ENCODE results near the gene SETD2. TPM values are rescaled to one million over a fixed set of nuclear protein-coding genes. Genes with fewer than 3 reads are reported as not detected.

The SETD2 gene
- total RNA-seq, 1 experiment from 2014 or later, result 47.6 TPM

DNA sequence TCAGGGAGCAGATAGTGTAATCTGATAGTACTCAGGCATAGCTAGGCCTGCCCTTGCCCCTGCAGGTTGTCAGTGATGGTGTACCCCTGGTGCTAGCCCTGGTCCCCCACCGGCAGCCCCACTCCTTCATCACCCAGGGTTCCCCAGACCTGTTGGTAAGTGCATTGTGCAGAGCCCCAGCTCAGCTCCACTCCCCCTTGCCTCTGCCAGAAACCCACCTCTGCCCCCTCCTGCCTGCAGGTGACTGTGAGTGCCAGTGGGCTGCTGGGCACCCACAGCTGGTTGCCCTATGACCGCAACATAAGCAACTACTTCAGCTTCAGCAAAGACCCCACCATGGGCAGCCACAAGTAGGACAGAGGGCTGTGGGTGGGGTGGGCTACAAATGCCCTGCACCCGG, 156.9 kb downstream of the SETD2 start:
- ChIA-PET CTCF (interaction anchor here (0.6 kb wide), 1 partner anchor 30 kb away, joined by 3 read pairs; no protein-coding TSS in a partner anchor), POLR2A (no interaction called here)
- BruUV-seq (replicated peaks), result no TSS peak
- Mint-ChIP-seq H3K9me3 (ENCODE audit: unreplicated experiment) (no peaks in the 10 kb centered on the region), H3K4me1 (ENCODE audit: low read depth, unreplicated experiment) (no peaks in the 10 kb centered on the region), H3K27ac (ENCODE audit: unreplicated experiment) (no peak overlapping the region), H3K36me3 (ENCODE audit: insufficient read depth, unreplicated experiment) (peaks cover 49% of the 10 kb centered on the region), H3K27me3 (ENCODE audit: insufficient read depth, unreplicated experiment) (no peaks in the 10 kb centered on the region), H3K4me3 (ENCODE audit: unreplicated experiment) (no peak overlapping the region)
- intact Hi-C loops (cut with micrococcal nuclease; ENCODE audit: unreplicated experiment), result no loop called here
- H3K9me3 ChIP-seq, result no peaks in the 10 kb centered on the region
- no peaks in the 10 kb centered on the region for H3K27me3 ChIP-seq (replicated peaks; ENCODE audit: control insufficient read depth, insufficient read depth, low read length)
- no peak overlapping the region for H3K4me3 ChIP-seq (ENCODE audit: low read depth, low read length)
- no peak for DNase-seq
- H3K4me1 ChIP-seq, result no peaks in the 10 kb centered on the region
- TF ChIP-seq, protein P1, sequence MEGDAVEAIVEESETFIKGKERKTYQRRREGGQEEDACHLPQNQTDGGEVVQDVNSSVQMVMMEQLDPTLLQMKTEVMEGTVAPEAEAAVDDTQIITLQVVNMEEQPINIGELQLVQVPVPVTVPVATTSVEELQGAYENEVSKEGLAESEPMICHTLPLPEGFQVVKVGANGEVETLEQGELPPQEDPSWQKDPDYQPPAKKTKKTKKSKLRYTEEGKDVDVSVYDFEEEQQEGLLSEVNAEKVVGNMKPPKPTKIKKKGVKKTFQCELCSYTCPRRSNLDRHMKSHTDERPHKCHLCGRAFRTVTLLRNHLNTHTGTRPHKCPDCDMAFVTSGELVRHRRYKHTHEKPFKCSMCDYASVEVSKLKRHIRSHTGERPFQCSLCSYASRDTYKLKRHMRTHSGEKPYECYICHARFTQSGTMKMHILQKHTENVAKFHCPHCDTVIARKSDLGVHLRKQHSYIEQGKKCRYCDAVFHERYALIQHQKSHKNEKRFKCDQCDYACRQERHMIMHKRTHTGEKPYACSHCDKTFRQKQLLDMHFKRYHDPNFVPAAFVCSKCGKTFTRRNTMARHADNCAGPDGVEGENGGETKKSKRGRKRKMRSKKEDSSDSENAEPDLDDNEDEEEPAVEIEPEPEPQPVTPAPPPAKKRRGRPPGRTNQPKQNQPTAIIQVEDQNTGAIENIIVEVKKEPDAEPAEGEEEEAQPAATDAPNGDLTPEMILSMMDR (IDR thresholded peaks at IDR 0.05; ENCODE audit: insufficient read depth in 1 of 2, low read depth in 1 of 2, low read length in 1 of 2, severe bottlenecking in 1 of 2, unreplicated experiment in 1 of 2), result no peak
- peaks cover 1% of the 10 kb centered on the region; the same call in 1 of the 2 replicates for H3K36me3 ChIP-seq (ENCODE audit: control insufficient read depth, insufficient read depth, low read length)

DNA sequence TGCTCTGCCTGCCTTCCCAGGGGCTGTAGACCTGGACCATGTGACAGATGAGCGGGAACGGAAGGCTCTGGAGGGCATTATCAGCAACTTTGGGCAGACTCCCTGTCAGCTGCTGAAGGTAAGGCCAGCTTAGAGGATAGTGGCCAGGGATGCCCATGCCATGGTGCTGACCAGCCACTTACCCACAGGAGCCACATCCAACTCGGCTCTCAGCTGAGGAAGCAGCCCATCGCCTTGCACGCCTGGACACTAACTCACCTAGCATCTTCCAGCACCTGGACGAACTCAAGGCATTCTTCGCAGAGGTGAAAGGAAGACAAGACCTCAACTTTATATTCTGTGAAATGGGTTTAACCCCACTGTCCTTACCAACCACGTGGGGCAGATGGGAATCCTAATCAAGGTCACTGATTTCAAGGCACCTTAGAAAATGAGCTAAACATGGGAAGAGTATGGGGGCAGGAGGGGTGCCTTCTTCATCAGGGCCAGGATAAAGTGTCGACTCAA, 157.7 kb downstream of the SETD2 start:
- H3K4me3 Mint-ChIP-seq (ENCODE audit: unreplicated experiment), result no peak overlapping the region
- ChIA-PET CTCF (interaction anchor here (0.6 kb wide), 1 partner anchor 29 kb away, joined by 3 read pairs; no protein-coding TSS in a partner anchor), POLR2A (no interaction called here)
- TF ChIP-seq, protein P1 (IDR thresholded peaks at IDR 0.05; ENCODE audit: insufficient read depth in 1 of 2, low read depth in 1 of 2, low read length in 1 of 2, severe bottlenecking in 1 of 2, unreplicated experiment in 1 of 2), result no peak
- no peaks in the 10 kb centered on the region for H3K27me3 Mint-ChIP-seq (ENCODE audit: insufficient read depth, unreplicated experiment)
- no peaks in the 10 kb centered on the region for H3K9me3 Mint-ChIP-seq (ENCODE audit: unreplicated experiment)
- H3K4me3 ChIP-seq (ENCODE audit: low read depth, low read length), result no peak overlapping the region
- BruUV-seq (replicated peaks), result no TSS peak
- H3K4me1 ChIP-seq, result no peaks in the 10 kb centered on the region
- intact Hi-C loops (cut with micrococcal nuclease; ENCODE audit: unreplicated experiment), result no loop called here
- H3K36me3 Mint-ChIP-seq (ENCODE audit: insufficient read depth, unreplicated experiment), result peaks cover 46% of the 10 kb centered on the region
- peaks cover 2% of the 10 kb centered on the region for H3K36me3 ChIP-seq (ENCODE audit: control insufficient read depth, insufficient read depth, low read length)
- H3K4me1 Mint-ChIP-seq (ENCODE audit: low read depth, unreplicated experiment), result no peaks in the 10 kb centered on the region
- H3K27ac Mint-ChIP-seq (ENCODE audit: unreplicated experiment), result no peak overlapping the region
- no peaks in the 10 kb centered on the region for H3K9me3 ChIP-seq
- DNase-seq, result no peak
- H3K27me3 ChIP-seq (replicated peaks; ENCODE audit: control insufficient read depth, insufficient read depth, low read length), result no peaks in the 10 kb centered on the region

DNA sequence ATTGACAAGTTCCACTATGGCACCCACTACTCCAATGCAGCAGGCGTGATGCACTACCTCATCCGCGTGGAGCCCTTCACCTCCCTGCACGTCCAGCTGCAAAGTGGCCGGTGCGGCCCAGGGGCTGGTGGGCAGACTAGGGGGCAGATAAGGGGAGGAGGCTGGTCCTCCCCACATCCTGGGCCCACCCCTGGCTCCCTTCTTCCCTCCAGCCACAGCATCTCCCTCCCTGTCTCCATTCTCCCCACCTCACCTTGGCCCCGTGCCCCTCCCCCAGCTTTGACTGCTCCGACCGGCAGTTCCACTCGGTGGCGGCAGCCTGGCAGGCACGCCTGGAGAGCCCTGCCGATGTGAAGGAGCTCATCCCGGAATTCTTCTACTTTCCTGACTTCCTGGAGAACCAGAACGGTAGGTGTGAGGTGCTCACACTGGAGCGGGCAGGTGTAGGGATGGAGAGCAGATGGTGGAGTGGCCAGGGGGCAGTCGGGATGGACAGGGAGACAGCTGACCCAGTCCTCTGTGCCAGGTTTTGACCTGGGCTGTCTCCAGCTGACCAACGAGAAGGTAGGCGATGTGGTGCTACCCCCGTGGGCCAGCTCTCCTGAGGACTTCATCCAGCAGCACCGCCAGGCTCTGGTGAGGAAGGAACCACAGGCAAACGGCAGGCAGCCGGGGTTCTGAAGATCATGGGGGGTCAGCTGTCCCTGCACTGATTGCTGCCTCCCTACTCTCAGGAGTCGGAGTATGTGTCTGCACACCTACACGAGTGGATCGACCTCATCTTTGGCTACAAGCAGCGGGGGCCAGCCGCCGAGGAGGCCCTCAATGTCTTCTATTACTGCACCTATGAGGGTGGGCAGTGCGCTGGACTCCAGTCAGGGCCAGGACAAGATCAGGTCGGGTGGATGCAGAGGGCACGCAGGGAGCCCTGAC, 158.4 kb downstream of the SETD2 start:
- Mint-ChIP-seq H3K4me3 (ENCODE audit: unreplicated experiment) (no peak overlapping the region), H3K27me3 (ENCODE audit: insufficient read depth, unreplicated experiment) (no peaks in the 10 kb centered on the region), H3K36me3 (ENCODE audit: insufficient read depth, unreplicated experiment) (peaks cover 39% of the 10 kb centered on the region), H3K27ac (ENCODE audit: unreplicated experiment) (no peak overlapping the region), H3K4me1 (ENCODE audit: low read depth, unreplicated experiment) (no peaks in the 10 kb centered on the region), H3K9me3 (ENCODE audit: unreplicated experiment) (no peaks in the 10 kb centered on the region)
- Histone ChIP-seq H3K27me3 (replicated peaks; ENCODE audit: control insufficient read depth, insufficient read depth, low read length) (no peaks in the 10 kb centered on the region), H3K36me3 (ENCODE audit: control insufficient read depth, insufficient read depth, low read length) (peaks cover 3% of the 10 kb centered on the region), H3K4me1 (no peaks in the 10 kb centered on the region), H3K4me3 (ENCODE audit: low read depth, low read length) (no peak overlapping the region), H3K9me3 (no peaks in the 10 kb centered on the region)
- no peak for DNase-seq
- POLR2A ChIA-PET, result no interaction called here
- CTCF ChIA-PET, result interaction anchor here (0.5 kb wide), 1 partner anchor 1817 kb away, joined by 5 read pairs; no protein-coding TSS in a partner anchor
- TF ChIP-seq, protein P1 (IDR thresholded peaks at IDR 0.05; ENCODE audit: insufficient read depth in 1 of 2, low read depth in 1 of 2, low read length in 1 of 2, severe bottlenecking in 1 of 2, unreplicated experiment in 1 of 2), result no peak
- intact Hi-C loops (cut with micrococcal nuclease; ENCODE audit: unreplicated experiment), result no loop called here
- TSS peak; percentile 16 for BruUV-seq (replicated peaks)
